Naive B cell (primary cell): ENCODE measurements around the gene TLE3. TPM values are rescaled to one million over a fixed set of nuclear protein-coding genes. Genes with fewer than 3 reads are reported as not detected.

ENCODE experiments used
- ATAC-seq, 2 donors: fragments of 150-1000 bp; cut with Tn5 transposase; 2 replicates each; pipeline ENCODE4 v1.10.0; 2021; ENCODE audit warnings: low read depth in 2 of 2, mild to moderate bottlenecking in 2 of 2, moderate library complexity in 2 of 2
- DNase-seq: peaks from one replicate; pipeline ENCODE4 v3.0.0; 2022
- H3K27ac Mint-ChIP-seq, 6 donors: one replicate each; pipeline ENCODE4 v1.8.0; 2020 to 2022; ENCODE audit warnings: mild to moderate bottlenecking in 6 of 6, mixed read lengths in 6 of 6, moderate library complexity in 5 of 6, inconsistent platforms in 2 of 6
- H3K27me3 Mint-ChIP-seq, 3 donors: one replicate each; pipeline ENCODE4 v1.8.0; 2021 to 2022; ENCODE audit warnings: mixed read lengths in 3 of 3, mild to moderate bottlenecking in 1 of 3
- H3K36me3 Mint-ChIP-seq, 2 donors: one replicate each; pipeline ENCODE4 v1.8.0; 2020 to 2022; ENCODE audit warnings: mixed read lengths in 2 of 2, inconsistent platforms in 1 of 2, mild to moderate bottlenecking in 1 of 2
- H3K4me1 Mint-ChIP-seq, 3 donors: one replicate each; pipeline ENCODE4 v1.8.0; 2020 to 2022; ENCODE audit warnings: mixed read lengths in 3 of 3, inconsistent platforms in 1 of 3, mild to moderate bottlenecking in 1 of 3, moderate library complexity in 1 of 3
- H3K4me3 Mint-ChIP-seq, 8 donors: one replicate each; pipeline ENCODE4 v1.8.0; 2020 to 2022; ENCODE audit warnings: mild to moderate bottlenecking in 8 of 8, mixed read lengths in 8 of 8, moderate library complexity in 8 of 8, inconsistent platforms in 2 of 8
- H3K9me3 Mint-ChIP-seq, 7 donors: one replicate each; pipeline ENCODE4 v1.8.0; 2020 to 2022; ENCODE audit warnings: mixed read lengths in 7 of 7, mild to moderate bottlenecking in 5 of 7, inconsistent platforms in 2 of 7, moderate library complexity in 1 of 7
- polyA plus RNA-seq, 6 donors: library from polyadenylated mRNA; unstranded; fragments of 300-500 nt; fragmentation: Illumina TruSeq; gene quantifications; one replicate each; pipeline ENCODE4 v1.2.3, GENCODE V29; 2021; ENCODE audit warnings: low read depth in 6 of 6

Gene TLE3
- 10 to 100 TPM in 5 of 6 donors, under 1 TPM in 1; 0.40 to 37.9 (median 15.8) TPM for polyA plus RNA-seq

DNA sequence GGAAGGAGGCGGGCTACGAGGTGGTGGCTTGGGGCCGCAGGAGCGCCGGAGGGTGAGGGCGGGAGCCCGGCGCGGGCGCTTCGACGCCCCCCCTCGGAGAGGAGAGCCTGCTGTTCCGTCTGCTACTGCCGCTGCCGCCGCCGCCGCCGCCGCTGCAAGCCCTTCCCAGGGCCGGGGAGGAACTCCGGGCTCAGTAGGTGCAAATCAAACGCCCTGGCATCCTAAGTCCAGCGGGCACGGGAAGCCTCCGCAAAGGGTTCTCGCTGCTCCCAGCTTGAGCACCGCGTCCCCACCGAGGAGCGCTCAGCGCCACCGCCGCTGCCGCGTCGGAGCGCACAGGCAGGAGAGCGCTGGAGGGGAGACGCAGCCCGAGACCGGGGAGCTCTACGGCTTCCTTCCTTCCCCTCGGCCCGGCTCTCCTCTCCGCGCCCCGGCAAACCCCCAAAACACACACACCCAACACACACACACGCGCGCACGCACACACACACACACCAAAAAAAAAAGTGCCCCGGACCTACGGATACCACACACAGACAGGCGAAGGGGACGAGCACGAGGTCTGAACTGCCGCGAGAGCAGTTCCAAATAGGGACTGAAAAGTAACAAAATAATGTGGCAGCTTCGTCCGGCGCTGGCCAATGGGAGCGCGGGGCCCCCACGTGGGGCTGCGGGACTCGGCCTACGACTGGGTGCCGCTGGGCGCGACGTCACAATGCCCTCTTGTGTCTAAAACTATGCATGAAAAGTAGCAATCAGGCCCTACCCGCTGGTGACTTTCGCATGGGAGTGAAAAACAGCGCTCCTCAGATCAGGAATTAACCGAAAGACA is at the start of gene TLE3:
TLE3 (minus strand) TSS at position 597 of the 832 bp plus-strand sequence. CDS start 1,119 bp downstream, outside the sequence.
- Mint-ChIP-seq H3K36me3 (peaks cover 0 to 4% of the 10 kb centered on the region in 2 donors), H3K4me1 (peaks cover 50 to 77% (median 61%) of the 10 kb centered on the region in 3 donors), H3K27me3 (peaks cover 4 to 14% (median 11%) of the 10 kb centered on the region in 3 donors), H3K27ac (peak within 1 kb of the TSS; percentile 98 to 99 (median 98)), H3K9me3 (no peaks in the 10 kb centered on the region), H3K4me3 (peak within 1 kb of the TSS; percentile 88 to 100 (median 99))
- ATAC-seq (peak; percentile 56 to 61), DNase-seq (peak; percentile 99)

DNA sequence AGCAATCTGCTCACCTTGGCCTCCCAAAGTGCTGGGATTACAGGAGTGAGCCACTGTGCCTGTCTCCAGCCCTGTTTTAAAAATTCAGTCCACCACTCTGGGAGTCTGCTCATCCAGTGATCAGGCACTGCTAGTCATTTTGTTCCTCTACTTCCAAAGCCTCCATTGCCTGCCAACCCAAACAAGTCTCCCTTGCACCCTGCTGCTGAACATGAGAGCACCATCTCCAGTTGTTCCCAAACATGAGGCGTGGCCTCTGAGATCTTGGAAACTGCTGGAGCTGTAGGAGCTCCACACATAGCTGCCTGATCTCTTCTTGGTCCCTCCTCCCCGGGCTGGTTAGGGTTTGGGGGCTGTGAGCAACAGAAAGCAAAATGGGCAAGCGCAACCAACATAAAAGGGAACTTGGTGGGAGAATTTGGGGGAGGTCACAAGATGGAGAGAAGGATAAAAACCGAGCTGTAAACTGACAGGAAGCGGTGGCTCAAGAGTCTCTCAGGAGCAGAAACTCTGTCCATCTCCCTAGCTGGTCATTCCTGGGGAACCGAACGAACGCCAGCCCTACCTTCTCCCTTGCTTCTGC is 49.6 kb upstream of the TLE3 start:
- H3K27ac Mint-ChIP-seq, result peak overlapping the region in 1 of 6 donors; percentile 47
- H3K27me3 Mint-ChIP-seq, result peaks cover 34 to 58% (median 52%) of the 10 kb centered on the region in 3 donors
- H3K4me1 Mint-ChIP-seq, result peaks cover 4 to 11% (median 9%) of the 10 kb centered on the region in 3 donors
- ATAC-seq, result no peak
- peak overlapping the region in 1 of 8 donors; percentile 6 for H3K4me3 Mint-ChIP-seq
- H3K9me3 Mint-ChIP-seq, result peaks cover 0 to 2% (median 0%) of the 10 kb centered on the region in 7 donors
- peaks cover 0 to 6% of the 10 kb centered on the region in 2 donors for H3K36me3 Mint-ChIP-seq
- DNase-seq, result no peak

- ATAC-seq, result no peak
- peaks cover 0 to 6% of the 10 kb centered on the region in 2 donors for H3K36me3 Mint-ChIP-seq
- peaks cover 34 to 58% (median 53%) of the 10 kb centered on the region in 3 donors for H3K27me3 Mint-ChIP-seq
- H3K4me3 Mint-ChIP-seq, result no peak overlapping the region
- DNase-seq, result no peak
- H3K27ac Mint-ChIP-seq, result no peak overlapping the region
- H3K9me3 Mint-ChIP-seq, result peaks cover 0 to 2% (median 0%) of the 10 kb centered on the region in 7 donors
- peaks cover 4 to 9% (median 9%) of the 10 kb centered on the region in 3 donors for H3K4me1 Mint-ChIP-seq
Observed at GRCh38 chr15:70146771-70147170, 49.1 kb upstream of the TLE3 start.

DNA sequence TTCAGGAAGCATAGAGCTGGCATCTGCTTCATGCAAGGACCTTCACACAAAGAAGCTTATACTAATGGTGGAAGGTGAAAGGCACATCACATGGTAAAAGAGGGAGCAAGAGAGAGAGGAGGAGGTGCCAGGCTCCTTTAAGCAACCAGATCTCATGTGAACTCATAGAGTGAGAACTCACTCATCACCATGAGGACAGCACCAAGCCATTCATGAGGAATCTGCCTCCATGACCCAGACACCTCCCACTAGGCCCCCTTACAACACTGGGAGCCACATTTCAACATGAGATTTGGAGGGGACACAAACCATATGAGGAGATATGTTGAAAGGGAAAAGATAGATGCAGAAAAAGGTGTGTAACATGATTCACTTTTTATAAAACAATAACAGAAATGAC is 48.4 kb upstream of the TLE3 start:
- Mint-ChIP-seq H3K27ac (no peak overlapping the region), H3K4me1 (peaks cover 6 to 14% (median 12%) of the 10 kb centered on the region in 3 donors), H3K36me3 (peaks cover 0 to 6% of the 10 kb centered on the region in 2 donors), H3K27me3 (peaks cover 34 to 60% (median 53%) of the 10 kb centered on the region in 3 donors), H3K4me3 (no peak overlapping the region), H3K9me3 (peaks cover 0 to 2% (median 0%) of the 10 kb centered on the region in 7 donors)
- no peak for ATAC-seq
- no peak for DNase-seq

DNA sequence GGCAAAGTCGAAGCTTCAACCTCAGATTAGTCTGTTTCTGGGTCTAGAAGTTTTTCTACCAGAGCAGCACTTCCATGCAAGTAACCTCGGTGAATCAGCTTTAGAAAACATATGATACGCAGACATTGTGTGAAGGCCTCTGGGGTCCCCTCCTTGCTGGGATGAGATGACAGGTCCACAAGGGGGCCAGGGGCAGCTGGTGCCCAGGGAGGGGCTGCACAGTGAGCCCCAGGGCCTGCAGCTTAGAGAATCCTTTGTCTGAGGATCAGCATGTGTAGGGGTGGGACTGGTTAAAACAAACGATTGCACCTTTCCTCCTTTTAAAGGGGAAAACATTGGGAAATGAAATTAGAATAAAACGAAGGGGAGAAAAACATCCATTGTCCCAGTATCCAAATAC is 47.5 kb upstream of the TLE3 start:
- H3K27ac Mint-ChIP-seq, result no peak overlapping the region
- ATAC-seq (no peak), DNase-seq (no peak)
- H3K4me3 Mint-ChIP-seq, result no peak overlapping the region
- peaks cover 34 to 65% (median 53%) of the 10 kb centered on the region in 3 donors for H3K27me3 Mint-ChIP-seq
- peaks cover 15 to 23% (median 21%) of the 10 kb centered on the region in 3 donors for H3K4me1 Mint-ChIP-seq
- peaks cover 0 to 6% of the 10 kb centered on the region in 2 donors for H3K36me3 Mint-ChIP-seq
- H3K9me3 Mint-ChIP-seq, result peaks cover 0 to 2% (median 0%) of the 10 kb centered on the region in 7 donors

DNA sequence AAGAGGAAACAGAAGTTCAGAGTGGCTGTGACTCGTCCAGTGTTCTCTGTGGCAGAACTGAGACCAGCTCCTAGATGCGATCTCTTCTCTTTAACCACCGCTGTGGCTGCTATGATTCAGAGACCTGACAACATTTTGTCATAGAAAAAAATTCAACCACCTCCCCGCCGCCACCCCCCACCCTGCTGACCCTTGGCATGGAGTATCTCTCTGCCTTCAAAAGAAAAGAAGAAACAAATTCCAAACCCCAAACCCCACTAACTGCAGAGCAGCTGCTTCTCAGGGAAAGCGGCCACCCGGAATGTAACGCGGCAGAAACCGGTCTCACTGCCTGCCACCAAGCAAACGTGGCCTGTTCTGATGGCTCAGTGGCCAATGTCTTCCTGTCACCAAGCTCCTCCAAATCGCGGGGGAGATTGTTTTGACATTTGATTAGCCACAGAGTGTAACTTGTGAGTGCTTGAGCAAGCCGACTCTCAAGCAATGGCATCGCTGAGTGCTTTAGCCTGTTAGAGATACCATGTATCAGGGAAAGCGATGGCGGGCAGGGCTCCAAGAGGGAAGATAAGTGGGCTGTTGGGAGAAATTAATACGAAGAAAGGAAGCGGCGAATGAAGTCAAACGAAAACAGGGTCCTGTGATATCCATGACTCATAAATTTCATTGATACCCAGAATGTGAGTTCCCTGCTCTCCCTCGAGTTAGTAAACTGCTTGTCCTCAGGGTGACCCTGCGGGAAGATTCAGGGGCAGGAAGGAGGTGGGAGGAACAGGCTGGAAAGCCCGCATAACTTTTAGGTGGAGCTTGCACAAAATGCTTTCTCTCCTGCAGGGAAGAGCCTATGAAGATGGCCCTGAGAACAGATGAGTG is 44.8 kb upstream of the TLE3 start:
- ATAC-seq, result no peak
- Mint-ChIP-seq H3K4me1 (peaks cover 21 to 29% (median 26%) of the 10 kb centered on the region in 3 donors), H3K4me3 (peak overlapping the region in 1 of 8 donors; percentile 55), H3K27ac (no peak overlapping the region), H3K36me3 (peaks cover 0 to 6% of the 10 kb centered on the region in 2 donors), H3K9me3 (peaks cover 0 to 2% (median 0%) of the 10 kb centered on the region in 7 donors), H3K27me3 (peaks cover 27 to 66% (median 47%) of the 10 kb centered on the region in 3 donors)
- DNase-seq, result no peak

GRCh38 chr15:70142072-70142321 is 44.3 kb upstream of the TLE3 start:
- ATAC-seq, result no peak
- H3K27ac Mint-ChIP-seq, result peak overlapping the region in 2 of 6 donors; percentile 73 to 74
- H3K9me3 Mint-ChIP-seq, result peaks cover 0 to 2% (median 0%) of the 10 kb centered on the region in 7 donors
- peak overlapping the region in 3 of 8 donors; percentile 17 to 55 (median 20) for H3K4me3 Mint-ChIP-seq
- no peak for DNase-seq
- peaks cover 27 to 61% (median 41%) of the 10 kb centered on the region in 3 donors for H3K27me3 Mint-ChIP-seq
- peaks cover 21 to 29% (median 26%) of the 10 kb centered on the region in 3 donors for H3K4me1 Mint-ChIP-seq
- peaks cover 0 to 6% of the 10 kb centered on the region in 2 donors for H3K36me3 Mint-ChIP-seq

DNA sequence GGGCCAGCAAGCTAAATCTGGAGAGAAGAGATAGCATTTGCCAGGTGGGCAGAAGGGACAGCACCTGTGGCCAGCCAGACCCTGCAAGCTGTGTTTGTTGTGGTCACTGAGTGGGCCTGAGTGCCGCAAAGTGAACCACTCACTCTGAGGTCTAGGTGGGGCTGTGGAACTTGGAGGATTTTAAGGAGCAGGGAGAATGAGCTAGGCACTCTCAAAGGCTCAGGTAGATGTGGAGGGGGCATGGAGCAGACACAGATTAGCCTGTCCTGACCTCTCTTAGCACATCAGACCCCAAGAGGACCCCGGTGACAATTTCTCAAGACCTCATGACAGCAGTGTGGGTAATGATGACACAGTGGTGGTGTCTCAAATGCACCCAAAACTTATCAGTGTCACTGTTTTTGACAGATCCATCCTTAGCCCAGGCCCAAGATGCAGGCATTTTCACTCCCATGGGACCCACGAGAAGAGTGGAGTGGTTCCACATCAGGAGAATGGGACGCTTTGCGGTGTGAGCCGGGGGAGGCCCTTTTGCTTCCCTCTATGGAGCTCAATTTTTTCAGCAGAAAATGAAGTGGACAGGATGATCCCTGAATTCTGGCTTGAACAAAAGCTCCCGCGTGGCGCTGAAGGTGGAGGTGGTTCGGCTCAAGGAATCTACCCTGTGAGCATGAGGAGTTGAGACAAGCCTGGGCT is 43.8 kb upstream of the TLE3 start:
- Mint-ChIP-seq H3K27ac (peak overlapping the region in 5 of 6 donors; percentile 63 to 92 (median 85)), H3K27me3 (peaks cover 27 to 57% (median 41%) of the 10 kb centered on the region in 3 donors), H3K4me1 (peaks cover 21 to 29% (median 26%) of the 10 kb centered on the region in 3 donors), H3K9me3 (peaks cover 0 to 2% (median 0%) of the 10 kb centered on the region in 7 donors), H3K36me3 (peaks cover 0 to 6% of the 10 kb centered on the region in 2 donors), H3K4me3 (peak overlapping the region in 5 of 8 donors; percentile 17 to 72 (median 49))
- ATAC-seq (no peak), DNase-seq (no peak)

DNA sequence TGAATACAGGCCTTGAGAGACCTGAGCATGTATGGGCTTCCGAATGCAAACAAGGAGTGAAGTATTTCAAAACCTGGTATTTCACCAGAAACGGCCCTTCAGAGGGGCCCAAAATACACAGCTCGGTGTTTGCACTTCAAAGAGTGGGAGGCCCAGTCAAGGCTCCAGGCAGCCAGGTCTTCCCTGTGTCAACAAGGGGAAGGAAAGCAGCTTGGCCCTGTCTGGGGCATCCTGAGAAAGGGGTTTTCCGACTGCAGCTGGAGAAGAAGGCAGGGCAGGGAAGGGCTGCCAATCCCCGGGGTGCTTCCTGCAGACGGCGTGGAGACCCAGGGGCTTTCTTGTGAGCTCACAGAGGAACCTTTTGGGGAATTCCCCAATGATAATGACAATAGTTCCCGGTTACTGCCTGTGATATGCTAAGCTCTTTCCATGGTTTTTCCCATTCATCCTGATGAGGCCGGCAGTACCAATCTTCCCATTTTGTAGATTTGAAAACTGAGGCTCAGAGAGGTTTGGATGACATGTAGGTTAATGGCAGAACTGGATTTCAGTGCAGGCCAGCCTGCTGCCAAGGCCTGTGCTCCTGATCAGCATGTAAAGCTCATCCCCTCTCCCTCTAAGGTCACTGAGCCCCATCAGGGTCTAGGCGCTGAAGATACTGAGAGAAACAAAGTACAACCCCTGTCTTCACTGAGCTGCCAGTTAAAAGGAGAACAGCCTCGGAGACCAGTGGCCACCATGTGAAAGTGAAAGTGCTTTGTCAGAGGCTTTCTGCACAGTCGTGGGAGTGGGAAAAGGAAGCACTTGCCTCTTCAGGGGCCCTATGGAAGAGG is 43.0 kb upstream of the TLE3 start:
- Mint-ChIP-seq H3K9me3 (peaks cover 0 to 2% (median 0%) of the 10 kb centered on the region in 7 donors), H3K4me1 (peaks cover 21 to 29% (median 26%) of the 10 kb centered on the region in 3 donors), H3K27me3 (peaks cover 19 to 51% (median 41%) of the 10 kb centered on the region in 3 donors), H3K27ac (peak overlapping the region in 5 of 6 donors; percentile 69 to 92 (median 85)), H3K4me3 (peak overlapping the region in 6 of 8 donors; percentile 5 to 72 (median 33)), H3K36me3 (peaks cover 0 to 6% of the 10 kb centered on the region in 2 donors)
- DNase-seq (peak; percentile 33), ATAC-seq (peak; percentile 79 to 82)

DNA sequence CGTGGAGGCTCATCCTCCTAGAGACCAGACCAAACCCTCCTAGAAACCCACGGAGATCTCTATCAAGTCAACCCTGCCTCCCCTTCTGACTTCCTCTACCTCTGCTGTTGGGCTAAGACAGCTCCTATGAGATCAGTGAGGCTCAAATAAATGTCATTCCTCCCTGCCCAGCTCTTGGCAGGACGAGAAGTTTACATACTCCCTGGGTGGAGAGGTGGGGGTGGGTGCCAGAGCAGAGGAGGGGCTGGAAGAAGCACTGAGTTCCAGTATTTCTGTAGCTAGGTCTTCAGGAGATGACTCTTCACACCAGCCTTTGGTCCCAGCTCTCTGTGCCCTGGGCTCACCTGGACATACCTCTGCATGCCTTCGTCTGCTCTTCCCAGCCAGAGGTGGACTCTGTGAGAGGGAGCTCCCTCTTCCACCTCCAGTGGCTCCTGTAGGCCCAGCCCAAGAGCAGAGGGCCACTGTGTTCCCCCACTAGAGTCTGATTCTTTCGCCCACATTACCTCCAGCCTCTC is 42.4 kb upstream of the TLE3 start:
- H3K4me1 Mint-ChIP-seq, result peaks cover 21 to 29% (median 26%) of the 10 kb centered on the region in 3 donors
- peak overlapping the region in 2 of 8 donors; percentile 12 to 35 for H3K4me3 Mint-ChIP-seq
- H3K9me3 Mint-ChIP-seq, result peaks cover 0 to 5% (median 0%) of the 10 kb centered on the region in 7 donors

DNA sequence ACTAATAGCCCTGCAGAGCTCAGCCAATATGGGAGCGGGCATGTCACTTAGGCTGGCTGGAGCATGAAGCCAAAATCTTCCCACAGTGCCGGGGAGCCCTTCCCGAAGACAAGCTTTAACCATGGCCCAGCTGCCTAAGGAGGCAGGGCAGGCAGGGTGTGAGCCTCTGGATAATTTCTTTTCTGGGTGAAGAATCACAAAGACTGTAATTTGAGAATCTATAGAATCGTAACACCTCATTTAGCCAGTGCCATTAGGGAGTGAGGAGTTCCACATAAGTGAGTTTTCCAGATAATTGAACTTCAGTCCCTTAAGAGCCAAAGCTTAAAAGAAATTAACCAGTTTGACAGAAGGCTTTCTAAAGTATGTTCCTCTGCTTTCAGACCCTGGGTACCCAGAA is 40.2 kb upstream of the TLE3 start:
- peaks cover 21 to 29% (median 26%) of the 10 kb centered on the region in 3 donors for H3K4me1 Mint-ChIP-seq
- H3K36me3 Mint-ChIP-seq, result peaks cover 5 to 12% of the 10 kb centered on the region in 2 donors

More for the DNA sequence above, 42.4 kb upstream of the TLE3 start:
- Mint-ChIP-seq H3K27ac (peak overlapping the region in 4 of 6 donors; percentile 15 to 92 (median 79)), H3K27me3 (peaks cover 18 to 55% (median 42%) of the 10 kb centered on the region in 3 donors), H3K36me3 (peaks cover 6 to 7% of the 10 kb centered on the region in 2 donors)
- DNase-seq, result no peak
- ATAC-seq, result no peak

More for the DNA sequence above, 40.2 kb upstream of the TLE3 start:
- Mint-ChIP-seq H3K4me3 (no peak overlapping the region), H3K9me3 (peaks cover 0 to 8% (median 2%) of the 10 kb centered on the region in 7 donors), H3K27me3 (peaks cover 4 to 44% (median 34%) of the 10 kb centered on the region in 3 donors), H3K27ac (no peak overlapping the region)
- ATAC-seq (no peak), DNase-seq (no peak)
